K562 (cell line): ENCODE measurements around the gene HSF5. TPM values are rescaled to one million over a fixed set of nuclear protein-coding genes. Genes with fewer than 3 reads are reported as not detected.

Source experiments
- CCAR2 ChIP-seq: fragments of 200-400 bp; formaldehyde crosslinking; IDR thresholded peaks from 2 replicates; pipeline ENCODE4 v1.6.1; 2017; ENCODE audit warnings: mild to moderate bottlenecking, low read depth, low read length
- CREB3 ChIP-seq: fragments of 450-650 bp; conservative IDR thresholded peaks from 2 replicates; pipeline ENCODE4 v1.6.1; 2016; ENCODE audit warnings: missing genetic modification characterization, low read depth, mild to moderate bottlenecking, missing compliant biosample characterization, moderate library complexity
- CXXC5 ChIP-seq: fragments of 250-450 bp; sonication (Bioruptor Pico); IDR thresholded peaks from 2 replicates; pipeline ENCODE4 v1.8.0; 2022; ENCODE audit warnings: inconsistent platforms, mild to moderate bottlenecking, moderate library complexity
- EP400 ChIP-seq: fragments of 450-650 bp; IDR thresholded peaks from 2 replicates; pipeline ENCODE4 v1.6.1; 2017; ENCODE audit warnings: antibody characterized with exemption, mild to moderate bottlenecking, moderate library complexity
- ETS1 ChIP-seq: conservative IDR thresholded peaks from 2 replicates; pipeline ENCODE4 v1.6.1; 2011; ENCODE audit warnings: low read depth, mild to moderate bottlenecking, low read length; ENCODE audit not compliant: control insufficient read depth
- FOXJ2 ChIP-seq: fragments of 200-800 bp; sonication (Bioruptor generic); IDR thresholded peaks from 2 replicates; pipeline ENCODE4 v1.6.1; 2016; ENCODE audit warnings: missing genetic modification characterization, missing compliant biosample characterization
- GABPA ChIP-seq: fragments of 200-800 bp; sonication (Bioruptor generic); conservative IDR thresholded peaks from 2 replicates; pipeline ENCODE4 v1.6.1; 2016; ENCODE audit warnings: low read depth, missing genetic modification characterization, missing compliant biosample characterization
- HBP1 ChIP-seq: fragments of 450-650 bp; formaldehyde crosslinking; IDR thresholded peaks from 2 replicates; pipeline ENCODE4 v1.4.0; 2022; ENCODE audit warnings: missing genetic modification characterization
- HDAC6 ChIP-seq: IDR thresholded peaks from 2 replicates; pipeline ENCODE4 v1.6.1; 2012; ENCODE audit warnings: low read depth, mild to moderate bottlenecking, control low read depth, inconsistent platforms, low read length, moderate library complexity
- HMGXB4 ChIP-seq: sonication (generic); formaldehyde crosslinking; IDR thresholded peaks from 2 replicates; pipeline ENCODE4 v1.8.1; 2023; ENCODE audit warnings: mild to moderate bottlenecking, missing genetic modification reagents
- HNRNPLL ChIP-seq: fragments of 200-400 bp; formaldehyde crosslinking; IDR thresholded peaks from 2 replicates; pipeline ENCODE4 v1.6.1; 2017; ENCODE audit warnings: low read length, low read depth, mild to moderate bottlenecking; ENCODE audit not compliant: poor library complexity, severe bottlenecking
- JUNB ChIP-seq: fragments of 450-650 bp; formaldehyde crosslinking; conservative IDR thresholded peaks from 2 replicates; pipeline ENCODE4 v1.4.0; 2020; ENCODE audit warnings: mild to moderate bottlenecking
- KAT7 ChIP-seq: sonication (generic); formaldehyde crosslinking; IDR thresholded peaks from 2 replicates; pipeline ENCODE4 v1.8.0; 2022; ENCODE audit warnings: missing genetic modification reagents, mild to moderate bottlenecking, borderline replicate concordance
- NFE2L1 ChIP-seq: fragments of 450-650 bp; IDR thresholded peaks from 2 replicates; pipeline ENCODE4 v1.6.1; 2016; ENCODE audit warnings: missing genetic modification characterization, low read depth, mild to moderate bottlenecking, missing compliant biosample characterization, moderate library complexity, borderline replicate concordance
- NR2C2 ChIP-seq, 2 experiments: fragments of 200-800 bp in 1 of 2; sonication (Bioruptor generic) in 1 of 2; sonication (generic) in 1 of 2; formaldehyde crosslinking in 1 of 2; IDR thresholded peaks; 2 replicates each; pipeline versions ENCODE4 v1.6.1 to v1.8.0; 2016 to 2022; ENCODE audit warnings: mild to moderate bottlenecking in 1 of 2, missing compliant biosample characterization in 1 of 2, missing genetic modification characterization in 1 of 2, missing genetic modification reagents in 1 of 2
- RBM17 ChIP-seq: fragments of 200-400 bp; formaldehyde crosslinking; IDR thresholded peaks from 2 replicates; pipeline ENCODE4 v1.6.1; 2017; ENCODE audit warnings: low read depth, mild to moderate bottlenecking, low read length, borderline replicate concordance
- SMARCB1 ChIP-seq: IDR thresholded peaks from 2 replicates; pipeline ENCODE4 v1.6.1; 2011; ENCODE audit warnings: improper control_type of control experiment, low read depth; ENCODE audit not compliant: insufficient read length
- SP1 ChIP-seq: sonication (generic); formaldehyde crosslinking; IDR thresholded peaks from 2 replicates; pipeline ENCODE4 v1.8.1; 2022; ENCODE audit warnings: mild to moderate bottlenecking, missing genetic modification reagents
- TAF1 ChIP-seq: IDR thresholded peaks from 2 replicates; pipeline ENCODE4 v1.6.1; 2011; ENCODE audit warnings: mild to moderate bottlenecking, low read length, moderate library complexity; ENCODE audit not compliant: insufficient read depth, control insufficient read depth, severe bottlenecking; ENCODE audit errors: extremely low read depth
- ZNF668 ChIP-seq: fragments of 250-450 bp; sonication (Bioruptor Pico); IDR thresholded peaks from 2 replicates; pipeline ENCODE4 v1.8.0; 2022; ENCODE audit warnings: mild to moderate bottlenecking, inconsistent platforms
- ZNF778 ChIP-seq: fragments of 450-650 bp; formaldehyde crosslinking; IDR thresholded peaks from 2 replicates; pipeline ENCODE4 v1.4.0; 2020; ENCODE audit warnings: mild to moderate bottlenecking, moderate library complexity
- polyA plus RNA-seq, 8 experiments: library from polyadenylated mRNA; depleted of rRNA in 4 of 8; stranded (reverse) in 5 of 8; unstranded in 3 of 8; fragments of >200 nt; fragmentation: Nextera tagmentation in 2 of 8; fragmentation: Illumina TruSeq in 1 of 8; extraction: Ambion mirVana in 2 of 8; extraction: Trizol in 1 of 8; gene quantifications; 2 replicates each; pipeline versions ENCODE4 v1.2.1 to v1.2.3, GENCODE V29; 2011 to 2014; ENCODE audit warnings: inconsistent platforms in 1 of 8, missing spikeins in 1 of 8
- total RNA-seq, 7 experiments: library from RNA; depleted of rRNA in 6 of 7; stranded (reverse); fragments of >200 nt in 6 of 7; fragmentation: Illumina TruSeq in 2 of 7; extraction: Trizol in 2 of 7; gene quantifications; 2 replicates each; pipeline versions ENCODE4 v1.2.1 to v1.2.3, GENCODE V29; 2011 to 2021; ENCODE audit warnings: low replicate concordance in 1 of 7

HSF5 gene
- total and polyA plus RNA-seq, 9 of the 15 experiments (the other 6 are each of a cell fraction or from before 2014, with no cell fraction given) = 0.04 TPM; not detected in 8

GRCh38 chr17:58517928-58518609 lies 29.9 kb upstream of the HSF5 start (continued):
- TF ChIP-seq HMGXB4 (no peak), RBM17 (no peak), SMARCB1 (no peak), HBP1 (CRISPR knock-in tag) (0 out of 2 replicates have a peak, but pooled peaks have one; percentile 10), NR2C2 (CRISPR knock-in tag; IDR thresholded peaks at IDR 0.05) (peak; percentile 49; the same call in 1 of the 2 replicates), NR2C2 (tag; IDR thresholded peaks at IDR 0.05) (peak; percentile 96), CXXC5 (CRISPR knock-in tag) (peak; percentile 87), SP1 (peak; percentile 97), EP400 (peak; percentile 83), GABPA (tag) (peak; percentile 100), HDAC6 (no peak), FOXJ2 (tag) (no peak), NFE2L1 (tag) (no peak), ZNF778 (no peak), KAT7 (CRISPR knock-in tag) (no peak), CREB3 (tag) (no peak), ZNF668 (no peak), HNRNPLL (peak; percentile 80), TAF1 (peak; percentile 77), CCAR2 (no peak), JUNB (CRISPR knock-in tag) (no peak), ETS1 (no peak; the same call in 1 of the 2 replicates)
